ENCODE data around the gene EIF2D.
"Not testable (repeated sequence)": the region's sequence is repeated elsewhere in the genome, so short reads cannot be mapped to it uniquely, and the experiment has no call there.

The EIF2D gene

GRCh38 chr1:206647224-206647623 is 35.0 kb upstream of the EIF2D start:
- H3K36me3 ChIP-seq (ENCODE audit: insufficient read depth, low read length), result no peaks in the 10 kb centered on the region
- no peak overlapping the region for H3K9ac ChIP-seq (ENCODE audit: low read depth, low read length)
- H3K4me1 ChIP-seq (ENCODE audit: insufficient read depth, low read length), result peaks cover 7% of the 10 kb centered on the region; the same call in 1 of the 2 replicates
- H3K9me3 ChIP-seq (ENCODE audit: control insufficient read depth, insufficient read depth, low read length), result no peaks in the 10 kb centered on the region

GRCh38 chr1:206646504-206646903 is 34.2 kb upstream of the EIF2D start:
- H3K9me3 ChIP-seq (ENCODE audit: control insufficient read depth, insufficient read depth, low read length), result no peaks in the 10 kb centered on the region
- H3K4me1 ChIP-seq (ENCODE audit: insufficient read depth, low read length), result peaks cover 7% of the 10 kb centered on the region; the same call in 1 of the 2 replicates
- no peaks in the 10 kb centered on the region for H3K36me3 ChIP-seq (ENCODE audit: insufficient read depth, low read length)
- H3K9ac ChIP-seq (ENCODE audit: low read depth, low read length), result no peak overlapping the region

GRCh38 chr1:206643118-206643698 is 30.9 kb upstream of the EIF2D start:
- no peaks in the 10 kb centered on the region for H3K36me3 ChIP-seq (ENCODE audit: insufficient read depth, low read length)
- H3K9me3 ChIP-seq (ENCODE audit: control insufficient read depth, insufficient read depth, low read length), result no peaks in the 10 kb centered on the region
- H3K4me1 ChIP-seq (ENCODE audit: insufficient read depth, low read length), result peaks cover 7% of the 10 kb centered on the region; the same call in 1 of the 2 replicates
- no peak overlapping the region for H3K9ac ChIP-seq (ENCODE audit: low read depth, low read length)

GRCh38 chr1:206642074-206642473 is 29.8 kb upstream of the EIF2D start:
- not testable (repeated sequence) for H3K36me3 ChIP-seq (ENCODE audit: insufficient read depth, low read length); H3K9ac ChIP-seq (ENCODE audit: low read depth, low read length); H3K9me3 ChIP-seq (ENCODE audit: control insufficient read depth, insufficient read depth, low read length); H3K4me1 ChIP-seq (ENCODE audit: insufficient read depth, low read length)

- H3K9ac ChIP-seq (ENCODE audit: low read depth, low read length), result no peak overlapping the region
- no peaks in the 10 kb centered on the region for H3K9me3 ChIP-seq (ENCODE audit: control insufficient read depth, insufficient read depth, low read length)
- H3K36me3 ChIP-seq (ENCODE audit: insufficient read depth, low read length), result no peaks in the 10 kb centered on the region
- H3K4me1 ChIP-seq (ENCODE audit: insufficient read depth, low read length), result peaks cover 9% of the 10 kb centered on the region; the same call in 1 of the 2 replicates
Observed at GRCh38 chr1:206637605-206638004, 25.3 kb upstream of the EIF2D start.

- Histone ChIP-seq H3K9me3 (ENCODE audit: control insufficient read depth, insufficient read depth, low read length) (no peaks in the 10 kb centered on the region), H3K9ac (ENCODE audit: low read depth, low read length) (no peak overlapping the region), H3K4me1 (ENCODE audit: insufficient read depth, low read length) (peaks cover 9% of the 10 kb centered on the region; the same call in 1 of the 2 replicates), H3K36me3 (ENCODE audit: insufficient read depth, low read length) (no peaks in the 10 kb centered on the region)
Observed at GRCh38 chr1:206636671-206637070, 24.4 kb upstream of the EIF2D start.

- no peaks in the 10 kb centered on the region for H3K9me3 ChIP-seq (ENCODE audit: control insufficient read depth, insufficient read depth, low read length)
- H3K4me1 ChIP-seq (ENCODE audit: insufficient read depth, low read length), result peaks cover 9% of the 10 kb centered on the region; the same call in 1 of the 2 replicates
- H3K9ac ChIP-seq (ENCODE audit: low read depth, low read length), result peak overlapping the region; percentile 60; the same call in 1 of the 2 replicates
- no peaks in the 10 kb centered on the region for H3K36me3 ChIP-seq (ENCODE audit: insufficient read depth, low read length)
Observed at GRCh38 chr1:206635978-206636345, 23.7 kb upstream of the EIF2D start.

GRCh38 chr1:206635080-206635977 is 23.1 kb upstream of the EIF2D start, which contains the start of gene DYRK3:
Gene DYRK3, plus strand, starts transcription at chr1:206635536. Its CDS starts 168 bp downstream, at chr1:206635704.
- Histone ChIP-seq H3K36me3 (ENCODE audit: insufficient read depth, low read length) (no peaks in the 10 kb centered on the region), H3K9ac (ENCODE audit: low read depth, low read length) (peak within 1 kb of the TSS; percentile 60; the same call in 1 of the 2 replicates), H3K4me1 (ENCODE audit: insufficient read depth, low read length) (peaks cover 9% of the 10 kb centered on the region; the same call in 1 of the 2 replicates), H3K9me3 (ENCODE audit: control insufficient read depth, insufficient read depth, low read length) (no peaks in the 10 kb centered on the region)

GRCh38 chr1:206634365-206635079 is 22.3 kb upstream of the EIF2D start:
- no peaks in the 10 kb centered on the region for H3K36me3 ChIP-seq (ENCODE audit: insufficient read depth, low read length)
- H3K9me3 ChIP-seq (ENCODE audit: control insufficient read depth, insufficient read depth, low read length), result no peaks in the 10 kb centered on the region
- H3K4me1 ChIP-seq (ENCODE audit: insufficient read depth, low read length), result peaks cover 9% of the 10 kb centered on the region; the same call in 1 of the 2 replicates
- H3K9ac ChIP-seq (ENCODE audit: low read depth, low read length), result peak overlapping the region; percentile 60; the same call in 1 of the 2 replicates

GRCh38 chr1:206633708-206634121 is 21.4 kb upstream of the EIF2D start:
- no peaks in the 10 kb centered on the region for H3K36me3 ChIP-seq (ENCODE audit: insufficient read depth, low read length)
- peaks cover 9% of the 10 kb centered on the region; the same call in 1 of the 2 replicates for H3K4me1 ChIP-seq (ENCODE audit: insufficient read depth, low read length)
- H3K9me3 ChIP-seq (ENCODE audit: control insufficient read depth, insufficient read depth, low read length), result no peaks in the 10 kb centered on the region
- no peak overlapping the region for H3K9ac ChIP-seq (ENCODE audit: low read depth, low read length)

GRCh38 chr1:206631085-206631509 is 18.8 kb upstream of the EIF2D start:
- Histone ChIP-seq H3K9ac (ENCODE audit: low read depth, low read length) (no peak overlapping the region), H3K9me3 (ENCODE audit: control insufficient read depth, insufficient read depth, low read length) (no peaks in the 10 kb centered on the region), H3K36me3 (ENCODE audit: insufficient read depth, low read length) (no peaks in the 10 kb centered on the region), H3K4me1 (ENCODE audit: insufficient read depth, low read length) (peaks cover 9% of the 10 kb centered on the region; the same call in 1 of the 2 replicates)

- H3K9ac ChIP-seq (ENCODE audit: low read depth, low read length), result no peak overlapping the region
- H3K4me1 ChIP-seq (ENCODE audit: insufficient read depth, low read length), result peaks cover 9% of the 10 kb centered on the region; the same call in 1 of the 2 replicates
- H3K9me3 ChIP-seq (ENCODE audit: control insufficient read depth, insufficient read depth, low read length), result no peaks in the 10 kb centered on the region
- no peaks in the 10 kb centered on the region for H3K36me3 ChIP-seq (ENCODE audit: insufficient read depth, low read length)
Observed at GRCh38 chr1:206628916-206629315, 16.7 kb upstream of the EIF2D start.

GRCh38 chr1:206626396-206626795 is 14.1 kb upstream of the EIF2D start:
- not testable (repeated sequence) for H3K9ac ChIP-seq (ENCODE audit: low read depth, low read length); H3K36me3 ChIP-seq (ENCODE audit: insufficient read depth, low read length); H3K4me1 ChIP-seq (ENCODE audit: insufficient read depth, low read length); H3K9me3 ChIP-seq (ENCODE audit: control insufficient read depth, insufficient read depth, low read length)

All from ES-I3 (cell line).